ENCODE results near the gene ADAP1.
"Not testable (repeated sequence)": the region's sequence is repeated elsewhere in the genome, so short reads cannot be mapped to it uniquely, and the experiment has no call there.

The ADAP1 gene

DNA sequence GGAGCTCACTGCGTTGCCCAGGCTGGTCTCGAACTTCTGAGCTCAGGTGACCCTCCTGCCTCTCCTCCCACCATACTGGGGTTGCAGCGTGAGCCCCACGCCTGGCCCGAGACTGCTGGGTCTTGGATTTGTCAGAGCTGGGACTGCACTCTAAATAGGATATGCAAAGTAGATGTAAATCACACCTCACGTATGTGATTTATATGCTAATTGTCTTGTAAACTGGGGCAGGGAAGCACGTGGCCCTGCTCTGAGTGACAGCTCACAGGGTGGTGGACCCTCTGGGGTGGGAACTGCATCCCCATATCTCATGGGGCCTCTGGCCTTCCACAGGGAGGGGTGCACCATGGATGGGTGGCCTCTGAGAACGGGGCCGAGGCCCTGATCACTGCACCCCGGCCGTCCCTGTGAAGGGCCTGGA is 44.0 kb downstream of the ADAP1 start:
- no peak for DNase-seq (ENCODE audit: low read depth)
- TF ChIP-seq, protein P1, sequence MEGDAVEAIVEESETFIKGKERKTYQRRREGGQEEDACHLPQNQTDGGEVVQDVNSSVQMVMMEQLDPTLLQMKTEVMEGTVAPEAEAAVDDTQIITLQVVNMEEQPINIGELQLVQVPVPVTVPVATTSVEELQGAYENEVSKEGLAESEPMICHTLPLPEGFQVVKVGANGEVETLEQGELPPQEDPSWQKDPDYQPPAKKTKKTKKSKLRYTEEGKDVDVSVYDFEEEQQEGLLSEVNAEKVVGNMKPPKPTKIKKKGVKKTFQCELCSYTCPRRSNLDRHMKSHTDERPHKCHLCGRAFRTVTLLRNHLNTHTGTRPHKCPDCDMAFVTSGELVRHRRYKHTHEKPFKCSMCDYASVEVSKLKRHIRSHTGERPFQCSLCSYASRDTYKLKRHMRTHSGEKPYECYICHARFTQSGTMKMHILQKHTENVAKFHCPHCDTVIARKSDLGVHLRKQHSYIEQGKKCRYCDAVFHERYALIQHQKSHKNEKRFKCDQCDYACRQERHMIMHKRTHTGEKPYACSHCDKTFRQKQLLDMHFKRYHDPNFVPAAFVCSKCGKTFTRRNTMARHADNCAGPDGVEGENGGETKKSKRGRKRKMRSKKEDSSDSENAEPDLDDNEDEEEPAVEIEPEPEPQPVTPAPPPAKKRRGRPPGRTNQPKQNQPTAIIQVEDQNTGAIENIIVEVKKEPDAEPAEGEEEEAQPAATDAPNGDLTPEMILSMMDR (IDR thresholded peaks at IDR 0.05; ENCODE audit: control insufficient read depth, extremely low read depth, insufficient read depth): no peak
- no peak overlapping the region for H3K4me3 ChIP-seq (ENCODE audit: low read depth, low read length)

DNA sequence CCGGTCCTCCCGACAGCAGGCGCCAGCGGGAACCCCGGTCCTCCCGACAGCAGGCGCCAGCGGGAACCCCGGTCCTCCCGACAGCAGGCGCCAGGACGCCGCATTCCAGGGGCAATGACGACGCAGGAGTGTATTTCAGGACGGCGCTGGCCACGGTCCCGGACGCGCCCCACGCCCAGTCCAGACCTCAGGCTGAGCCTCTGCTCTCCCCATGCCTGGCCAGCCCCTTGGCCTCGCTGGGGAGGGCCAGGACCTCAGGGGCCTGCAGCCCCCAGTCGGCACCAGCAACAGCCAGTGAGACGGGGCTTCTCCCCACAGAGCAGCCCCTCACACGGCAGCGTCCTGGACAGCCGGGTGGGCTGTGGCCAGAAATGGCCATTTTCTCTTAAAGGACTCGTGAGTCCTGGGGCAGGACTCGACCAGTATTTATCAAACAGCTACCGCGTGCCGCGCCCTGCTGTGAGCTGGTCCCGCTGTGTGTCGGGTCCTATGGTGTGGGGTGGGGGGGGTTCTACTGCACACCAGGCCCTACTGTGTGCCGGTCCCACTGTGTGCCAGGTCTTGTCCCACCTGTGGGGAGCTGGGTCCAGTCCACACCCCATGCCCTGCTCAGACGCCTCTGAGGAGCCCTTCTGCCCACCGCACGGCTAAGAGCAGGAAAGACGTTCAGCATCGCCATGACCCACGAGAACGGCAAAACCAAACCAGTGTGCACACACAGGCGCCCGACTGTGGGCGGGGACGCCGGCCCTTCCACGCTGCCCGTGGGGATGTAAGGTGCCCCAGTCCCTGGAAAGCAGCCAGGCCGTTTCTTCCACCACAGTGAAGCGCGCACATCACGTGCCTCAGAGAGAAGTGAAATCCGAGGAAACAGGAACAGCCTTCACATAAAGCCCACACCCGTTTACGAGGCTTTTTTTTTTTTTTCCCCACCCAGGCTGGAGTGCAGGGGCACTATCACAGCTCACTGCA is 44.8 kb downstream of the ADAP1 start:
- no peak for DNase-seq (ENCODE audit: low read depth)
- TF ChIP-seq, protein P1 (IDR thresholded peaks at IDR 0.05; ENCODE audit: control insufficient read depth, extremely low read depth, insufficient read depth): no peak
- H3K4me3 ChIP-seq (ENCODE audit: low read depth, low read length): no peak overlapping the region

DNA sequence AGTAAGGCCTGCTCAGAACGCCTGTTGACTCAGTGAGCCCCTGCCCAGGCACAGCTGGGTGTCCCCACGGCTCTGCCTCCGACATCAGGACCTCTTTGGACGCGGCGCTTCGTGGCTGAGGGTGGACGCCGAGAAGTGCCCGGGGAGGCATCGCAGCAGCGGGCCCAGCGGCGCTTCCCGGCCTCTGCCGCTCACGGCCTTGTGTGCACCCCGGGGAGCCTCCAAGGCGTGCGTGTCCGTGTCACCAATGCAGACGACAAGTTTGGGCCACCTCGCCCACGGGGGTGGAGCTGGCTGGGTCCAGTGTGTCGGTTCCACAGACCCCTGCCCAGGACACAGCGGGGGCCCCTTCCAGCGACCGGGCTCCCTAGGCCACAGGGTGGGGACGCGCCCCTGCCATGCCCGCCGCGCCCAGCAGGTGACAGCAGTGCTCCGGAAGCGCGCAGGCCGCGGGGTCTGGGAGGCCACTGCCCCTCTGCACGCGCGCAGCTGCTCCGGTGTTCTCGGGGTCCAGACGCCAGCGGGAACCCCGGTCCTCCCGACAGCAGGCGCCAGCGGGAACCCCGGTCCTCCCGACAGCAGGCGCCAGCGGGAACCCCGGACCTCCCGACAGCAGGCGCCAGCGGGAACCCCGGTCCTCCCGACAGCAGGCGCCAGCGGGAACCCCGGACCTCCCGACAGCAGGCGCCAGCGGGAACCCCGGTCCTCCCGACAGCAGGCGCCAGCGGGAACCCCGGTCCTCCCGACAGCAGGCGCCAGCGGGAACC is 45.7 kb downstream of the ADAP1 start:
- DNase-seq (ENCODE audit: low read depth); H3K4me3 ChIP-seq (ENCODE audit: low read depth, low read length): not testable (repeated sequence)
- TF ChIP-seq, protein P1 (IDR thresholded peaks at IDR 0.05; ENCODE audit: control insufficient read depth, extremely low read depth, insufficient read depth): peak; percentile 94

DNA sequence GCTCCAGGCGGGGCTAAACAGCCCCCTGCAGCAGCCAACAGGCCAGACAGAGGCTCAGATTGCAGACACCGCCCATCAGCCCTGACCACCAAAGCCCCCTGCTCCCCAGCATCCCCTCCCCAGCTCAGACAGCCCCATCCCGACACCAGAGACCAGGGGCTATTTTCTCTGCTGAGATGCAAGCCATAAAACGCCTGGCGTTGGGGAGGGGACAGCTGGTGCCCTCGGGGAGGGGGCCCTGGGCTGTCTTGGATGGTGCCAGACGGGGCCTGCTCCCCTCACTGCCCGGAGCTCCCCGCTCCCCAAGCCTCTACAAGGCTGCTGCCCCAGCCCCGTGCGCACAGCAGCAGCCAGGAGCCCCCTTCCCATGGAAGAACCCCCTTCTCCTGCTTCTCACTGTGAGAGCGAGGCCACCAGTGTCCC is 46.3 kb downstream of the ADAP1 start:
- H3K4me3 ChIP-seq (ENCODE audit: low read depth, low read length): no peak overlapping the region
- TF ChIP-seq, protein P1 (IDR thresholded peaks at IDR 0.05; ENCODE audit: control insufficient read depth, extremely low read depth, insufficient read depth): no peak
- DNase-seq (ENCODE audit: low read depth): no peak

DNA sequence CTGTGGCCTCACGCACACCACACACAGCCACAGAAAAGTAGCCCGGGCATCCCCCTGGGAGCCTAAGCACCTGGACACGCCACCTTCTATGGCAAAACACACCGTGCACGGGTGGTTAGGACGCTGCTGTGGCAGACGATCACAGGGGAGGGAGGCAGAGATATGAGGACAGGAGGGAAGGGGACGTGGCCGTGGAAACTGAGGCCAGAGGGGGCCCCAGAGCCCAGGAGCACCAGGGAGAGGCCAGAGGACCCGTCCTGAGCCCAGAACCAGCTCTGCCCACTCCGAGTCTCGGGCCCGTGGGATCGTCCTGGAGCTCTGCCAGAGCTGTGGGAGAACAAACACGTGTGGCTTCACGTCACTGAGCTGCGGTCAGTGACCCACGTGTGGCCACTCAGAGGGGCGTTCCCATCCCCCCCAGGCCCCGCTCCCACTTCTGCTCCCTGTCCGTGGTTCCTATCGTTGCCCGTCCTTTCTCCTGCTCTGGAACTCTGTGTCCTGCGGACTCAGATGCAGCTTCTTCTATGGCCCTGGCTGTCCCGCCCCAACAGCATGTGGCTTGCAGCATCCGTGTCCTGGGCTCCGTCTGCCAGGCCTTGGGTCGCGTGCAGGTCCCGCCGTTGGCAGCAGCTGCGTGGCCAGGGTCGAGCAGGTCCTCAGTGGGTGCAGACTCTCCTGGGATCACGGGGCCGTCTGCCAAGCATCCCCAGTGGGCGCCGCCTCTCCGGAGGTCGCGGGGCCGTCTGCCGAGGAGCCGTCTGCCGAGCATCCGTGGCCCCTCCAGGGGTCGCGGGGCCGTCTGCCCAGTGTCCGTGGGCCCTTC is 47.1 kb downstream of the ADAP1 start:
- no peak for DNase-seq (ENCODE audit: low read depth)
- TF ChIP-seq, protein P1 (IDR thresholded peaks at IDR 0.05; ENCODE audit: control insufficient read depth, extremely low read depth, insufficient read depth): no peak
- H3K4me3 ChIP-seq (ENCODE audit: low read depth, low read length): no peak overlapping the region

DNA sequence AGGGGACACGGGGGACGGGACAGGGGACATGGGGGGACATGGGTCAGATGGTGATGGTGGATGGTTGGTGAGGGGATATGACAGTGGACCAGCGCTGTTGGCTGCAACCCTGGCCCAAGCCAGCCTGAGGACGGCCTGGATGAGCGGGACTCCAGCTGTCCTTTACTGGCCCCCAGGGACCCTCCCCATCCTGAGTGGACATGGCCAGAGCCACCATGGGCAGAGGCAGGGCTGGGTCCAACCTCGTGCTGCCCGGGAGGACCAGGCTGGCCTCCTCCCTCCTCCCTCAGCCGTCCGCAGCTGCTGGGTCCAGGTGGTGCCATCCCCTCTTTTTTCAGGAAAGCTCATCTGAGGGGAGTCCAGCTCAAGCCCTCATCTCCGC is 47.7 kb downstream of the ADAP1 start:
- no peak overlapping the region for H3K4me3 ChIP-seq (ENCODE audit: low read depth, low read length)
- no peak for DNase-seq (ENCODE audit: low read depth)
- TF ChIP-seq, protein P1 (IDR thresholded peaks at IDR 0.05; ENCODE audit: control insufficient read depth, extremely low read depth, insufficient read depth): no peak
